GM19467 (cell line): ENCODE results near the gene CORIN.

Experiments
- ATAC-seq: cut with Tn5 transposase; IDR thresholded peaks from one replicate; pipeline ENCODE4 v1.9.1; 2021; ENCODE audit warnings: mild to moderate bottlenecking, moderate library complexity; ENCODE audit not compliant: unreplicated experiment

Gene CORIN

GRCh38 chr4:47646372-47646771, 191.5 kb downstream of the CORIN start:
- ATAC-seq: no peak

- ATAC-seq: no peak
Observed at GRCh38 chr4:47643845-47644244, 194.0 kb downstream of the CORIN start.

- no peak for ATAC-seq
Observed at GRCh38 chr4:47642985-47643760, 194.7 kb downstream of the CORIN start.

- ATAC-seq: no peak
Observed at GRCh38 chr4:47642191-47642830, 195.6 kb downstream of the CORIN start.

- no peak for ATAC-seq
Observed at GRCh38 chr4:47641755-47642154, 196.1 kb downstream of the CORIN start.

- no peak for ATAC-seq
Observed at GRCh38 chr4:47640911-47641310, 197.0 kb downstream of the CORIN start.

GRCh38 chr4:47639531-47639930, 198.3 kb downstream of the CORIN start:
- no peak for ATAC-seq

- no peak for ATAC-seq
Observed at GRCh38 chr4:47631161-47631560, 206.7 kb downstream of the CORIN start.

GRCh38 chr4:47624031-47624441, 213.8 kb downstream of the CORIN start:
- no peak for ATAC-seq

- no peak for ATAC-seq
Observed at GRCh38 chr4:47621181-47621580, 216.7 kb downstream of the CORIN start.

- no peak for ATAC-seq
Observed at GRCh38 chr4:47619691-47620090, 218.2 kb downstream of the CORIN start.

GRCh38 chr4:47617607-47618006, 220.3 kb downstream of the CORIN start:
- peak; percentile 71 for ATAC-seq

GRCh38 chr4:47615385-47615784, 222.5 kb downstream of the CORIN start:
- no peak for ATAC-seq

- no peak for ATAC-seq
Observed at GRCh38 chr4:47612116-47613023, 225.5 kb downstream of the CORIN start.

- ATAC-seq: no peak
Observed at GRCh38 chr4:47606482-47606881, 231.4 kb downstream of the CORIN start.

- ATAC-seq: no peak
Observed at GRCh38 chr4:47598896-47599295, 239.0 kb downstream of the CORIN start.

- ATAC-seq: no peak
Observed at GRCh38 chr4:47598320-47598719, 239.5 kb downstream of the CORIN start.

- no peak for ATAC-seq
Observed at GRCh38 chr4:47597696-47598095, 240.2 kb downstream of the CORIN start.

- no peak for ATAC-seq
Observed at GRCh38 chr4:47590325-47590724, 247.5 kb downstream of the CORIN start.

- ATAC-seq: no peak
Observed at GRCh38 chr4:47579235-47579634, 258.6 kb downstream of the CORIN start.

GRCh38 chr4:47577779-47578553, 259.9 kb downstream of the CORIN start:
- no peak for ATAC-seq
